Stimulated activated CD4-positive, alpha-beta T cell treated with anti-CD3 and anti-CD28 coated beads, Interleukin-12 subunit alpha, Interleukin-12 subunit beta, amount 100 ng/mL, for 48 hours (primary cell): Measurements from ENCODE around the gene SHISA9.
"Not testable (repeated sequence)": the region's sequence is repeated elsewhere in the genome, so short reads cannot be mapped to it uniquely, and the experiment has no call there.

ENCODE experiments used
- DNase-seq, 3 donors: peaks; one replicate each; pipeline ENCODE4 v3.0.0-alpha.2; 2020; ENCODE audit warnings: low read depth in 2 of 3, low spot score in 1 of 3

SHISA9 gene

DNA sequence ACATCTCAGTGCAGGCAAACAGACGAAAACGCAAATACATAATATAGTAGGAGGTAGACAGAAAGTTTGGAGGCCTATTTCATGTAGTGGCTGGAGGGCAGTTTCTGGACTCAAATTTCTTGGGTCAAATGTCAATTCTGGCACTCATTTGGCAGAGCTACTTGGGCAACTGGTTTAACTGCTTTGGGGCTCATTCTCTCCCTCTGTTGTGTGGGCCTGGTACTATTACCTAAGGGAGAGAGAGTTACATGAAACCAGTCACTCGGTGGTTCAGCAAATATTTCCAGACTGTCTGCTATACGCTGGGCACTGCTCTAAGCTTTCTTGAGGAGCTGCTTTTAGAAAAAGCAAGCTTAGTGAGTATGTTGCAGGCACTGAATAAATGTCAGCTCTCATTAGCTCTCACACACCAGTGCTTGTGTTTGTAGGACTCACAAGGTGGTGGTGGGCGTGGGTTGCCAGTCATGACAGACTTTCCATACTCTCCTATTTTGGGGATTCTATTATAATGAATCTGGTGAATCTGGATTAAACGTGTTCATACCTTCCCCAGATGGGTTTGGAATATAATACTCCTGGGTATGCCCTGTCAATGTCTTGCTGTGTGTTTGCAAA, 1.8 kb upstream of the SHISA9 start:
- DNase-seq = no peak

DNA sequence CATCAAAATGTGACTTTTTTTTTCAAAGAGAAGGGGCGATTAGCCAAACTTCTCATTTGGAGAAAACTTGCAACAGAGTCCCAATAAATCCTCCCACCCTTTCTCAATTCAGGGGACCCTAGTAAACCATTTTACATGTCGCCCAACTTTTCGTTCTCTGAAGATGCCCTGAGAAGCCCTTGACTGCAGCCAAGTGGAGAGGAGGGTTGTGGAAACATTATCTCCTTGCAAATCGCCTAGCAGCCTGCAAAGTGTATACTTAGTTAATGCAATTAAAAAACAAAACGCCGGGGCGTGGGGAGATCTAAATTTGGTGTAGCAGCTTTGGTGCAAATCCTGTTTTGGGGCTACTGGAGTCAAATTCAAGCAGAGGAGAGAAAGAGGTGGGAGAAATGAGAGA, 1.2 kb upstream of the SHISA9 start:
- no peak for DNase-seq

DNA sequence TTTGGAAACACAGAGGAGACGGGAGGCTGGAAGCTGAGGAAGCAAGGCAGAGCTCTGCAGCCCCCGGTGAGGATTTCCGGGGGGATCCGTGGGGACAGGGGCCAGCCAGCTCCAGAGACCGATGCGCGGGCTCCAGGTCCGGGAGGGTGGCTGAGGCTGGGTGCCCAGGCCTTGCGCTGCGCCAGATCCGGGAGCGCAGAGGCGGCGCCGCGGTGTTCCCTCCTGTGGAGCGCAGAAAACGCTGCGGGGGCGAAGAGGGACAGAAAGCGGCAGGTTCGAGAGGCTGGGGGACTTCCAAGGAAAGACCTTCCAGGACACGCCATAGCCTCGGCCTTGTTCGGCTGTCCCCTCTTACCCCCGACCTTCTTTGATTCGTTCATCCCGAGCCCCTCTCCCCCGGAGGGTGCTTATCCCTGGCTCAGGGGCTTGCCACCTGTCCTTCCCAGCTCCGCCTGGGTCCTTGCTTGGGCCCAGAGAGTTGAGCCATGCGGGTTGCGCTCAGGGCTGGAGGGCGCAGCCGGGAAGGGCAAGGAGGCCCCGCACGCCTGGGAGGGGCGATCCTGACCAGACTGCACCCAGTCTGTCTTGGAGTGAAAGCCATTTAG, 697 bp upstream of the SHISA9 start:
- DNase-seq = no peak

DNA sequence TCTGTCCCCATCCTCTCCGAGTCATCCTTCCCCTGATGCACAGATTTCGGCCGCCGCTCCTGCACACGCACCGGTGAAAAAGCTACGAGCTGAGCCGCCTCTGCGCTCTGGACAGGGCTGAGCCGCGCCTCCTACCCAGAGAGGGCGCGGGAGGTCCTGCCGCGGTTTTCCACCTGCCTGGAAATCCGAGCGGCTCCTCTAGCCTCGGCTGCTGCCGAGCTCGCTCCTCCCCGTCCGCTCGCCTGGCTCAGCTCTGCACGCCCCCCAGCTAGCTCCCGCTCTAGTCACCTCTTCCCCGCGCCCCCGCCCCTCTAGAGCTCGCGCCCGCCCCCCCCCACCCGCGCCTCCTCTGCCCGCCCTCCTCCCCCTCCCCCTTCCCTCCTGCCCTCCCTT, 198 bp upstream of the SHISA9 start:
- DNase-seq = no peak

DNA sequence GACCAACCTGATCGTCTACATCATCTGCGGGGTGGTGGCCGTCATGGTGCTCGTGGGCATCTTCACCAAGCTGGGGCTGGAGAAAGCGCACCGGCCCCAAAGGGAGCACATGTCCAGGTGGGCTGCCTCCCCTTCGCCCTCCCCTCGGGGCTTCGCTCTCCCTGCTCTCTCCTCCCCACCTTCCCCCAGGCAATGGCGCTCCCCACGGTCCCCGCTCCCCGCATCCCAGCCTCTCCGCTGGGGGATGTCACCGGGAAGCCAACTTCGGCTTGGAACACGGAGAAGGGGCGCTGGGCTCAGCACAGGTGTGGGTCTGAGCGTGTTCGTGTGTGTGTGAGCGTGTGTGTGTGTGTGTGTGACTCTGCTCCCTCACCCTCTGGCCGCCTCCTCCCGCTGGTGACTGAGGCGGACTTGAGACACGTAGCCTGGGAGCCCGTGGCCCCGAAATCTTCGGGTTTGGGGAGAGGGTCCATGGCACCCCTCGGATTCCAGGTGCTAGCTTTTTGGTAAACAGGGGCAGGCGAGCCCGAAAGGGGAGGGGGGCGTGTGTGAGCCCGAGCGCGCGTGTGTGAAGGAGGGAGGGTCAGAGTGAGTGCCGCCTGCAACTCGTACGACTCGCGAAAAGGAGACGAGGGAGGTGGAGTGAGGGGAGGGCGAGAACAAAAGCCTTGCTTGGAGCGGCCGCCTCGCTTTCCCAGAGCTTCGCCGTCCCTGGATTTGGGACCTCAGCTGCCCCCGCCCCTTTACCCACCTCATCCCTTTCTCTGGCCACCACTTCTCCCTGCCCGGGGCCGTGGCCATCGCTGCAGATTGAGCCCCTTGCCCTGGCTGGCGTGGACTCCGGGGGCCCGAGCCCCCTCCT, 1.3 kb downstream of the SHISA9 start:
- DNase-seq = no peak

DNA sequence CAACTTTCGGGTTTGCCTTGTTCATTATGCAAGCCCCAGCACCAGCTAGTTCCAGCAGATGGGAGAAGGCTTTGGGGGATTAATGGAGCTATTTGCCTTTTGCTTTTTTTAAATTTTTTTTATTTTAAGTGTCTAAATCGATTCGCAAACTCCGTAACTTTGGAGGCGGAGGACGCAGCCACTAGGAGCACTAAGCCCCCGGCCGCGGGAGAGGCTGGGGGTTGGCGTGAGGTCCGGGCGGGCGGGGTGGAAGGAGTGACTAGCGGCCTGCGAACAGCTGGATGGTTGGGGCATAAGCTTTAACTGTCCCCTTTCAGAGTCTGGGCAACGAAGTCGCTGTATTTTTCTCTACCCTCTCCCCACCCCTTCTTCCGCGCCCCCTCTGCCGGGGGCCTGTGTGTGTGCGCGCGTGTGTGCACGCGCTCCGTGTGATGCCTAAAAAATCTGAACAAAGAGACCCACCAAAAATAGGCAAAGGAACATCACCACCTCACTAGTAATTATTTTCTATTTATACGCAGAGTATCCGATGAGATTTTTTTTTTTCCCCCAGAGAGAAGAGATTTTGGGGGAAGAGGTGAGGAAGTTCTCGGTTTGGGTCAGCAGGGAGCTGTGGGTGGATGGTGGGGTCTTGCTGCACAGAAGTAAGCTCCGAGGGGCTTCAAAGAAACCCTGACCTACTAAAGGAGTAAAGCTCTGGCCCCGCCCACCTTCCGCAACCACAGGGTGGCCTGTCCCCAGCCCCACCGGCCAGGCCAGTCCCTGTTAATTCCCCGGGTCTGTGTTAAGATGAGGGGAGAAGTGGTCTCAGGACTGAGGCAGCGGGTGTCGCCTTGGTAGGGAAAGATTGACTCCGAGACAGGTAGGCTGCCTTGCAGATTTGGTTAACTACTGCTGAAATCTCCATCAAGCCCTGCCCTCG, 2.3 kb downstream of the SHISA9 start:
- no peak for DNase-seq

DNA sequence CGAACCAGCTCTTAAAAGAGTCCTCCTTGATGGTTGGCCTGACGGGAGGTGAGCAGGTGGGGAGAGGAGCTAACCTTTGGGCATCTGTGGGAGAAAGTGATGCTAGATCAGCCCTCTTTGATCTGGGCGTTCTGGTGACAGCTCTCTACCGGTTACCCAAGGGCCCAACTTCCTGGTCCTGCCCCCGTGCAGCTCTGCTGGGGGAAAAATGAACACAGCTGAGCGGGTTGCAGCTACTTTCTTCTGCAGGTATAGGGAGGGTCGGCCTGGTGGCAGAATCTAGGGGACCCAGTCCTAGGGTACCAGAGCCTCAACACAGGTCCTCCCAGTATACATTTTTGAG, 2.9 kb downstream of the SHISA9 start:
- no peak for DNase-seq

DNA sequence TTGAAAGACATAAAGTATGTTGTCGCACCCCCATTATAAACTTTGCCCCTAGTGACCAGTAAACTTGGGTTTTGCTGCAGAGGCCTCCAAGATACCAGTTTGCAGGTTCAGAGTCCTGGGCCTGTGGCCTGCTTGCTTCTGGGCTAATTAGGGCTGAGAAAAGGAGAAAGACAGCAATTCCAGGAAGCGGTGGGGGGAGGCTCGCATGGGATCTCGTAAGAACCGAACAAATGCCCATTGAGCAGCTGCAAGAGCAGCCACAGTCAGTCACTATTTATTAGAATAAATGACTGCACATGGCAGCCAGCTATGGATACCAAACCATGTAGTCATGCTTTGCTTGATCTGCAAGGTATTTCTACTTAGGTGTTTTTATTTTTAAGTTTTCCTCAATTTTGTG, 4.9 kb downstream of the SHISA9 start:
- DNase-seq = no peak

DNA sequence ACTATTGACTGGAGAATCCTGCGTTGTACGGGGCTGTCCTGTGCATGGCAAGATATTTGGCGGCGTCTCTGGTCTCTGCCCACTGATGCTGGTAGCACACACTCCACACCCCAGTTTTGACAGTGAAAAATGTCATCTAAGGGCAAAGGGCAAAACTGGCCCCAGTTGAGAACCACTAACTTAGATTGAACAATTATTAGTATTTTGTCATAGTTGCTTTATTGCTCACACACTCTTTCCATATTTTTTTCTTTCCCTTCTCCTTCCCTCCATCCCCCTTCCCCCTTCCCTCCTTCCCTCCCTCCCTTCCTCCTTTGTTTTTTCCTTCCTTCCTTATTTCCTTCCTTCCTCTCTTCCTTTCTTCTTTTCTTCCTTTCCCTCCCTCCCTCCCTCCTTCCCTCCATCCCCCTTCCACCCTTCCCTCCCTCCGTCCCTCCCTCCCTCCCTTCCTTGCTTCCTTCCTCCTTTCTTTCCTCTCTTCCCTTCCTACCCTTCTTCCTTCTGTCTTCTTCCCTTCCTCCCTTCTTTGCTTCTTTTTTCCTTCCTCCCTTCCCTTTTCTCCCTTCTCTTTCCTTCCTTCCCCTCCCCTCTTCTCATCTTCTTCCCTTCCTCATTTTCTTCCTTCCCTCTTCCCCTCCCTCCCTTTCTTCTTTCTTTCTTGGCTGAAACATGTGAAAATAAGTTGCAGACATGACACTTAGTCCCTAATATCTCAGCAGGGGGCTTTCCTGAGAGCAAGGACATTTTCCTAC, 5.5 kb downstream of the SHISA9 start:
- no peak for DNase-seq

DNA sequence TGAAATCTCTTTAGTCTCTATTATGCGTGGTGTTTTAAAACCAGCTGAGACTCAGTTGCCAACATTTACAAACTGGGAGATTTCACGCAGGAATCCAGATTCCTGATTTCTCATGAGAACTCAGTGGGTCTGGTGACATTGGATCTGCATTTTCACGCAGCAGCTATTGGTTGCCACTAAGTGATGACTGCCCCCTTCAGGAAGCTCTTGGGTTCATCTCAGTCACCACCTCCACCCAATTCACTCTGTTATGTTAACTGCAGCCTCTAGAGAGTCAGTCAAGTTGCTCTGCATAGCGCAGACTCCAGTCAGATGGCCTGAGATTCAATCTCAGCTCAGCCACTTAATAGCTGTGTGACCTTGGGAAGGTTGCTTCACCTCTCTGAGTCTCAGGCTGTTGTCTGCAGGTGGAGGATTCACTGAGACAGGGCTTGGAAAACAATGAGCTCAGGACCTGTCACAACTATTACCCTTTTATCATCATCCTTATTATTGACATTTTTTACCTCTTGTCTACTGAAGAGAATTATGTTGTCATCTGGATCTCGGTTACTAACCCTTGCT, 6.4 kb downstream of the SHISA9 start:
- DNase-seq = no peak

DNA sequence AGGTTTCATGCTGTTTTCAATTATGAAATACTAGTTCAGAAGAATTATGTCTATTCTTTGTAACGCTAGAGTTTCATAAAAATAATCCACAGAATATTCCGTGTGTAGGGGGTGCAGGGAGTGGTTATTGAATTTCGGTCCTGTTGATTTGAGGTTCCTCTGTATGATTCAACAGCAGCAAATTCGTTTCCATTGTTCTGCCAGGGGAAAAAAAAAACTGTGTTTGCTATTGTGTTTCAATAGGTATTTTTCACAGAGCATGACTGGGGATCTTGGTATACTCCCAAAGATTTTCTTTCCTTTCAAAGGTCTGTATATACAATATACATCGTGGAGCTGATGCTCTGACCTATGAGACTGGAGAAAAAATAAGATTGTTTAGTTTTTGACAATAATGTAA, 15.8 kb downstream of the SHISA9 start:
- no peak for DNase-seq

DNA sequence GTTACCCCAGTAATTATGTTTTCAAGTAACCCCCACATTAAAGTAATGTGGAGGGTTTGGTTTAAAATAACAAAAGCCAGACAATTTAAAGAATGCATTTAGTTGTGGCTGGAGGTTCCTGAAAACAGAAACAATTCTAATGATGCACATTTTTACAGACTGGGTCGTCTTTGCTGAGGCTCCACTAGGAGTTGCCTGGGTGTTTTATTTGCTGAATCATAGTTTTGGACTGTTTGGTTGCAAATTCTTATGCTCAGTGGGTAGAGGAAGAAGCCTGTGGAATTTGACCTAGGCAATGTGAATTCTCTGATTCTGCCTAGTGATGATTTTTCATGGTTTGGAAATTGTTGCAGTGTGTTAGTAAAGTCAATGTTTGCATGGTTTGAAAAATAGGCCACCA, 16.3 kb downstream of the SHISA9 start:
- no peak for DNase-seq

DNA sequence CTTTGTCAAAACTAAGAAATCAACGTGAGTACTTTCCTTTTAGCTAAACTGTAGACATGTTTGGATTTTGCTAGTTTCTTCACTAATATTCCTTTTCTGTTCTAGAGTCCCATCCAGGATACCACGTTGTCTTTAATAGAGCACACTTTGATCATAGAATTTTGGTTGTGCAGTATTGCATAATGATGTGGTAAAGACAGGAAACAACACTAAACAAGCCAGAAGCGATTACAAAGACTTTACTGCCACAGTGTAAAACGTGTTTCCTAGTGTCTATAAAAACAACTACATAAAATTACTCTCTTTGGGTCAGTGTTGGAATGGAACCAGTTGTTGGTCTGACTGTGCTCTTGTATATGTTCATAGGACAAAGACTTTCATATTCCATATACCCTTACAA, 19.3 kb downstream of the SHISA9 start:
- no peak for DNase-seq

DNA sequence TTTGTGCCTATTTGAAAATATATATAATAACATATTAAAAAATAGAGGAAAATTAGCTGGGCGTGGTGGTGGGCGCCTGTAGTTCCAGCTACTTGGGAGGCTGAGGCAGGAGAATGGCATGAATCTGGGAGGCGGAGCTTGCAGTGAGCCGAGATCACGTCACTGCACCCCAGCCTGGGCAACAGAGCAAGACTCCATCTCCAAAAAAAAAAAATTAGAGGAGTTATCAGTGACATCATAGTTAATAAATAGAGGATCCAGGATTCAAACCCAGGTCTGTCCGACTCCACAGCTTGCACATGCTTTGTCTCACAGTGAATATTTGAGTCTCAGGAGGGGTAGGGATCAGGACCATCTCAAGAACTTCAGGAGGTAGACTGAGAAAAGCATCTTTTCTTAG, 22.2 kb downstream of the SHISA9 start:
- not testable (repeated sequence) for DNase-seq

DNA sequence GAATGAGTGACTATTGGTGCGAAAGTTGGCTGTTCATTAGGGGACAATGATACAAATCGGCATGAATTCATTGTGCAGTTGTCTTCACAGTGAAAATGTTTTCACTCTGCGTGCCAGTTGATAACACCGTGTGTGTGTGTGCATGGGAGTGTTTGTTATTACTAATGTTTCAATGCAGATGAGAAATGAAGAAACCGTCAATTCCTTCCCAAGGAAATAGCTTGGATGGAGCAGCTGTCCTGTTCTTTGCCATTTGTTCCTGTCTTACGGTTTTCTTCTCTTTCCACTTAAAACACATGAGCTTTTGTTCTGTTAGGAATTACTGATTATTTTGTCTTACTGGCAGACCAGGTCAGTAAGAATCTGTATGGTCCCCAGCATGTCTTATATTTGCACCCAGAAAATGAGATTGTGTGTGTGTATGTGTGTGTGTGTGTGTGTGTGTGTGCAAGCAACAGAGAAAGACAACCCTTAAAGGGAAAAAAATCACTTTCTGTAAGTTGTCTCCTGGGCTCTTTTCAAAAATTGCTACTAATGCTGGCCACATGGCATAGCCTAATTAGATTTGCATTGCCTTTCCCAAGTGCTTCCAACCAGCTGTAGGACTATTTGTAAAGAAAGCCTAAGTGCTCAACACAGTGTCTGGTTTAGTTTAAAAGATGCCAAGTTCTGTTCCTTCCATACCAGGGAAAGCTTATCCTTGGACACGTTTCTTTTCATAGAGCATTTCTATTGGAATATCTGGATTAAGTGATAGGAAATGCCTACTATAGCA, 23.8 kb downstream of the SHISA9 start:
- no peak for DNase-seq

DNA sequence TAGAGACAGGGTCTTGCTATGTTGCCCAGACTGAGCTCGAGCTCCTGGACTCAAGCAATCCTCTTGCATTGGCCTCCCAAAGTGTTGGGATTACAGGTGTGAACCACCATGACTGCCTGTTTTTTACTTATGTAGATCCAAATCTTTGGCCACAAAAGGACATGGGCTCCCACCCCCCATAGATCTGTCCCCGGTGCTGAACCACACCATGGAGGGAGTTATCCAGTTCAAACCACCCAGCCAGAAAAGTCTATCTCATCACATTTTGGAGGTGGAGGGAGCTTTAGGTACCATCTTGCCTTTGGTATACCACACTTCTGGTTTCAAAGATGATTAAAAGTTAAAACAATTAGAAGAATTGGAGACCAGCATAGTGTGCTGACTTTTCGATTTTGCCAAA, 26.2 kb downstream of the SHISA9 start:
- DNase-seq = no peak

DNA sequence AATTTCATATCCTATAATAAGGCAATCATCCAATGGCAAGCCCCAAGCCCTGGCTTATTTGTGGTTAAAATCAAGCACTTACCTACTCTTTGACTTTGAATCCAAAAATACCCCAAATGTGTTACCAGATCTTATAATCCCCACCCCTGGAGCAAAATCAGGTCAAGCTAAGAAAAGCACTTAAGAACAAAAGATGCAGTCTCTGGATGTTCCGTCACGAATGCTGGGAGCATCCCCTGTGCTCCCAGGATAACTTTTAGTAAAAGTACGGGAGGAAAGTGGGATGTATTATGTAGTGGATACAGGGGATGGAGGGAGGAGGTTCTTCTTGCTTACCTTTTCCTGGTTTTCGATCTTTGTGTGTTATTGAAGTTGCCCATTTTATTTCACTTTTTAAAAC, 29.5 kb downstream of the SHISA9 start:
- no peak for DNase-seq

DNA sequence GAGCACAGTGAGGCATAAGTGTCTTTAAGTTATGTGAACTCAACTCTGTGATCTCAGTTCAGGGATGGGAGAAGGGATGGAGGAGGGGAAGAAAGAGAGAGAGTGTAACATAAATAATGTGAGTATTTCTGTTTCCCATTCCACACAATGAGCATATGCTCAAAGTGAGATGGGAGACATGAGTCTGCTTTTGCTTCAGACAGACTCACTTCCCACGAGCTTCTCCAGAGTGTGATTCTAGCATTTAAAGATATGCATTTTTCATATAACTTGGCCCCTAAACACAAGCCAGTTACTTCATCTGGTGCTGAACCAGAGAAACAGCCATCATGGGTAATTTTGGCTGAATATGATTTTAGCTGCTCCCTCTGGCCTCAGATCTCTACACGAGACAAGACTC, 35.0 kb downstream of the SHISA9 start:
- DNase-seq = no peak

DNA sequence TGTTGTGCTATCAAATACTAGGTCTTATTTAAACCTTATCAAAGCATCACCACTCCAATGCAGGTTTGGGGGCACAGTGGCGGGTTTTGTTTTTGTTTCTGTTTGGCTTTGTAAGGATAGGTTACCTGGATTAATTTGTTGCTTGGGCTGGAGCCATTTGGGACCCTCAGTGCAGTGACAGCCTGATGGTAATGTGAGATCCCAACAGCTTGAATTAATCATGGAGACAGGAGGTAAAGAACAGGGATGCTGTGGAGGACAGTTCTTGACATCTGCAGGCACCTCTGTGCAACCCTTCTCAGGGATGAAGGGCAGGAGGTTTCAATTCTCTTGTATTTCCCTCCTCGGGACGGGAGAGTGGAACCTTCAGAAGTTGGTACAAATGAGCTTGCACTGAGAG, 40.5 kb downstream of the SHISA9 start:
- no peak for DNase-seq

DNA sequence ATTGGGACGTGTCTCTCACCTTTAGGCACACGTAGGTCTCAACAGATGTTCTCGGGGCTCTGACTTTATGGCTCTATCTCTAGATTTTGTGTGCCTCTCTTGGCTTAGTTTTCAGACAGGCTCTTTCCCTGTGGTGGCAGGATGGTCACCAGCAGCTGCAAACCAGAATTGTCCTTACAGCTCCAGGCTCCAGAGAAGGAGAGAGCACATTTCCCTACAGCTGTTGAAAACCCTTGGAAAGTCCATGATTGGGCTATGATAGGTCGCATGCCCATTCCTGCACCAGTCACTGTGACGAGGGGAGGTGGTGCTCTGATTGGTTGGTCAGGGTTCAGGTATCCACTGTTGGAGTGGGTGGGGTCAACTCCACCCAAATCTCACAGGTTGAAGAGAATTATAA, 41.5 kb downstream of the SHISA9 start:
- no peak for DNase-seq
